ENCODE data around the gene IGFLR1.

DNA sequence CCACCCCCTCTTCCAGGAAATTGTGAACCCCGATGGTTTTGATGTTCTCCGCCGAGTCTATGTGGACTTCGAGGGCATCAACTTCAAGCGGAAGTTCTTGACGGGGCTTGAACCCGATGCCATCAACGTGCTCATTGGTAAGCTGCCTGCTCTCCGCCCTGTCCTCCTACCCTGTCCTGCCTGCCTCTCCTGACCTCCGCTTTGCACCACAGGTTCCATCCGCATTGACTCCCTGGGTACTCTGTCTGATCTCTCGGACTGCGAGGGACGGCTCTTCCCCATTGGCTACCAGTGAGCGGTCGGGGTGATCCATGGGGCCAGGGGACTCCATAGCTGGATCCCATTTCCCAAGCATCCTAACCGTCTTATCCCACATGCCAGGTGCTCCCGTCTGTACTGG lies 11.9 kb downstream of the IGFLR1 start:
- TF ChIP-seq ZC3H10 (CRISPR knock-in tag; IDR thresholded peaks at IDR 0.05) (no peak), PPARA (CRISPR knock-in tag; IDR thresholded peaks at IDR 0.05; ENCODE audit: borderline replicate concordance) (no peak), BACH2 (CRISPR knock-in tag; IDR thresholded peaks at IDR 0.05; ENCODE audit: borderline replicate concordance) (no peak), ZNF565 (CRISPR knock-in tag; conservative IDR thresholded peaks at IDR 0.05; ENCODE audit: low read depth) (no peak), ZFP30 (CRISPR knock-in tag; IDR thresholded peaks at IDR 0.05) (no peak), ZFP3 (CRISPR knock-in tag; IDR thresholded peaks at IDR 0.05) (no peak), TCF4 (CRISPR knock-in tag; IDR thresholded peaks at IDR 0.05; ENCODE audit: borderline replicate concordance) (no peak), OSR1 (CRISPR knock-in tag; IDR thresholded peaks at IDR 0.05) (no peak), ZNF70 (CRISPR knock-in tag; IDR thresholded peaks at IDR 0.05) (no peak), RARB (CRISPR knock-in tag; IDR thresholded peaks at IDR 0.05) (no peak)
- TF ChIP-seq, protein P1, sequence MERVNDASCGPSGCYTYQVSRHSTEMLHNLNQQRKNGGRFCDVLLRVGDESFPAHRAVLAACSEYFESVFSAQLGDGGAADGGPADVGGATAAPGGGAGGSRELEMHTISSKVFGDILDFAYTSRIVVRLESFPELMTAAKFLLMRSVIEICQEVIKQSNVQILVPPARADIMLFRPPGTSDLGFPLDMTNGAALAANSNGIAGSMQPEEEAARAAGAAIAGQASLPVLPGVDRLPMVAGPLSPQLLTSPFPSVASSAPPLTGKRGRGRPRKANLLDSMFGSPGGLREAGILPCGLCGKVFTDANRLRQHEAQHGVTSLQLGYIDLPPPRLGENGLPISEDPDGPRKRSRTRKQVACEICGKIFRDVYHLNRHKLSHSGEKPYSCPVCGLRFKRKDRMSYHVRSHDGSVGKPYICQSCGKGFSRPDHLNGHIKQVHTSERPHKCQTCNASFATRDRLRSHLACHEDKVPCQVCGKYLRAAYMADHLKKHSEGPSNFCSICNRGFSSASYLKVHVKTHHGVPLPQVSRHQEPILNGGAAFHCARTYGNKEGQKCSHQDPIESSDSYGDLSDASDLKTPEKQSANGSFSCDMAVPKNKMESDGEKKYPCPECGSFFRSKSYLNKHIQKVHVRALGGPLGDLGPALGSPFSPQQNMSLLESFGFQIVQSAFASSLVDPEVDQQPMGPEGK (CRISPR knock-in tag; IDR thresholded peaks at IDR 0.05; ENCODE audit: borderline replicate concordance) = no peak
- TF ChIP-seq, protein P2, sequence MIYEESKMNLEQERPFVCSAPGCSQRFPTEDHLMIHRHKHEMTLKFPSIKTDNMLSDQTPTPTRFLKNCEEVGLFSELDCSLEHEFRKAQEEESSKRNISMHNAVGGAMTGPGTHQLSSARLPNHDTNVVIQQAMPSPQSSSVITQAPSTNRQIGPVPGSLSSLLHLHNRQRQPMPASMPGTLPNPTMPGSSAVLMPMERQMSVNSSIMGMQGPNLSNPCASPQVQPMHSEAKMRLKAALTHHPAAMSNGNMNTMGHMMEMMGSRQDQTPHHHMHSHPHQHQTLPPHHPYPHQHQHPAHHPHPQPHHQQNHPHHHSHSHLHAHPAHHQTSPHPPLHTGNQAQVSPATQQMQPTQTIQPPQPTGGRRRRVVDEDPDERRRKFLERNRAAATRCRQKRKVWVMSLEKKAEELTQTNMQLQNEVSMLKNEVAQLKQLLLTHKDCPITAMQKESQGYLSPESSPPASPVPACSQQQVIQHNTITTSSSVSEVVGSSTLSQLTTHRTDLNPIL (CRISPR knock-in tag; IDR thresholded peaks at IDR 0.05; ENCODE audit: low read depth) = no peak
- TF ChIP-seq, protein P3, sequence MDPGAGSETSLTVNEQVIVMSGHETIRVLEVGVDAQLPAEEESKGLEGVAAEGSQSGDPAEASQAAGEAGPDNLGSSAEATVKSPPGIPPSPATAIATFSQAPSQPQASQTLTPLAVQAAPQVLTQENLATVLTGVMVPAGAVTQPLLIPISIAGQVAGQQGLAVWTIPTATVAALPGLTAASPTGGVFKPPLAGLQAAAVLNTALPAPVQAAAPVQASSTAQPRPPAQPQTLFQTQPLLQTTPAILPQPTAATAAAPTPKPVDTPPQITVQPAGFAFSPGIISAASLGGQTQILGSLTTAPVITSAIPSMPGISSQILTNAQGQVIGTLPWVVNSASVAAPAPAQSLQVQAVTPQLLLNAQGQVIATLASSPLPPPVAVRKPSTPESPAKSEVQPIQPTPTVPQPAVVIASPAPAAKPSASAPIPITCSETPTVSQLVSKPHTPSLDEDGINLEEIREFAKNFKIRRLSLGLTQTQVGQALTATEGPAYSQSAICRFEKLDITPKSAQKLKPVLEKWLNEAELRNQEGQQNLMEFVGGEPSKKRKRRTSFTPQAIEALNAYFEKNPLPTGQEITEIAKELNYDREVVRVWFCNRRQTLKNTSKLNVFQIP (CRISPR knock-in tag; IDR thresholded peaks at IDR 0.05; ENCODE audit: borderline replicate concordance, low read depth) = no peak

All from SK-N-SH treated with all-trans-retinoic acid at 6 μM for 48 hours (cell line).